Spleen (tissue), 11 donors: ENCODE data around the gene RAB4A. TPM values are rescaled to one million over a fixed set of nuclear protein-coding genes. Genes with fewer than 3 reads are reported as not detected.

Experiments
- DNase-seq: peaks from one replicate; pipeline ENCODE4 v3.0.0-alpha.2; 2020
- H3K27ac ChIP-seq, 8 donors: fragments of 200-600 bp; sonication (generic) in 7 of 8; 1 replicate in 4 of 8; 2 replicates in 4 of 8; pipeline versions ENCODE4 v1.5.0 to v1.8.0; 2016 to 2021; ENCODE audit warnings: inconsistent platforms in 4 of 8, mild to moderate bottlenecking in 4 of 8, moderate library complexity in 1 of 8
- H3K27me3 ChIP-seq, 7 donors: fragments of 200-600 bp; sonication (generic) in 6 of 7; replicated peaks in 1 of 7; 1 replicate in 4 of 7; 2 replicates in 3 of 7; pipeline versions ENCODE4 v1.5.0 to v1.8.0; 2016 to 2021; ENCODE audit warnings: inconsistent platforms in 3 of 7, mild to moderate bottlenecking in 1 of 7
- H3K36me3 ChIP-seq, 6 donors: fragments of 200-600 bp; sonication (generic) in 5 of 6; 1 replicate in 4 of 6; 2 replicates in 2 of 6; pipeline versions ENCODE4 v1.5.0 to v1.8.0; 2016 to 2021; ENCODE audit warnings: inconsistent platforms in 2 of 6
- H3K4me1 ChIP-seq, 6 donors: fragments of 200-600 bp; sonication (generic) in 5 of 6; 1 replicate in 3 of 6; 2 replicates in 3 of 6; pipeline versions ENCODE4 v1.5.0 to v1.8.0; 2016 to 2021; ENCODE audit warnings: inconsistent platforms in 3 of 6
- H3K4me3 ChIP-seq, 8 donors: fragments of 200-600 bp; sonication (generic) in 7 of 8; 1 replicate in 4 of 8; 2 replicates in 4 of 8; pipeline versions ENCODE4 v1.5.0 to v1.8.0; 2016 to 2021; ENCODE audit warnings: inconsistent platforms in 4 of 8, mild to moderate bottlenecking in 4 of 8, moderate library complexity in 2 of 8
- H3K9me3 ChIP-seq, 8 donors: fragments of 200-600 bp; sonication (generic) in 7 of 8; 1 replicate in 4 of 8; 2 replicates in 4 of 8; pipeline versions ENCODE4 v1.5.0 to v1.8.0; 2016 to 2021; ENCODE audit warnings: inconsistent platforms in 4 of 8
- POLR2A ChIP-seq, 3 donors: fragments of 450-650 bp; IDR thresholded peaks; one replicate each; pipeline ENCODE4 v1.5.1; 2017; ENCODE audit warnings: antibody characterized with exemption in 3 of 3, mild to moderate bottlenecking in 1 of 3
- POLR2AphosphoS5 ChIP-seq, 3 donors: sonication (generic); formaldehyde crosslinking; IDR thresholded peaks; one replicate each; pipeline ENCODE4 v1.5.1; 2017; ENCODE audit warnings: antibody characterized with exemption in 3 of 3
- WGBS, 5 donors: extraction: QIAGEN DNeasy Blood & Tissue Kit in 3 of 5; methylation state at CpG; one replicate each; pipeline versions ENCODE4 v1.1.5 to v1.1.7; 2013 to 2018; 5-methylcytosine and 5-hydroxymethylcytosine counted together
- intact Hi-C: fragments of 100-400 bp; cut with DNase I; formaldehyde crosslinking; loops from one replicate; pipeline ENCODE4 v1.15.0; 2023; ENCODE audit warnings: low total_unique reads
- polyA plus RNA-seq, 3 donors: library from polyadenylated mRNA; stranded (reverse); fragments of 200-250 nt; gene quantifications; one replicate each; pipeline ENCODE4 v1.2.1, GENCODE V29; 2013
- total RNA-seq, 7 donors: library from RNA; depleted of rRNA in 3 of 7; stranded (reverse); fragments of >200 nt in 3 of 7; fragmentation: NEBNext Ultra II Directional in 4 of 7; extraction: Animal tissue kit (Norgen Biotek cat#: 25700) in 4 of 7; gene quantifications; one replicate each; pipeline versions ENCODE4 v1.1.0 to v1.2.1, GENCODE V29; 2016 to 2021
- TF ChIP-seq, protein P1 (sequence below), 11 experiments: fragments of 200-600 bp in 7 of 11; fragments of 450-650 bp in 4 of 11; sonication (generic) in 4 of 11; IDR thresholded peaks in 8 of 11; conservative IDR thresholded peaks in 3 of 11; 1 replicate in 7 of 11; 2 replicates in 4 of 11; pipeline versions ENCODE4 v1.4.0 to v1.8.0; 2016 to 2021; ENCODE audit warnings: antibody characterized with exemption in 11 of 11, inconsistent platforms in 4 of 11, mild to moderate bottlenecking in 1 of 11
- donor health status: healthy with polysubstance abuse.
- donor health status: DM: no; HTN: no; CAD: no; lungs with moderate emphysema.
- donor health status: DM: no; HTN: no; CAD: no.
- donor health status: Bipolar disorder and iron deficiency.
- donor health status: healthy.
- donor health status: DM: no; HTN: no; CAD: no.
- donor health status: DM: yes; HTN: yes; CAD: no.

Gene RAB4A
- total and polyA plus RNA-seq, 10 donors = 19.7 to 49.8 (median 27.0) TPM

DNA sequence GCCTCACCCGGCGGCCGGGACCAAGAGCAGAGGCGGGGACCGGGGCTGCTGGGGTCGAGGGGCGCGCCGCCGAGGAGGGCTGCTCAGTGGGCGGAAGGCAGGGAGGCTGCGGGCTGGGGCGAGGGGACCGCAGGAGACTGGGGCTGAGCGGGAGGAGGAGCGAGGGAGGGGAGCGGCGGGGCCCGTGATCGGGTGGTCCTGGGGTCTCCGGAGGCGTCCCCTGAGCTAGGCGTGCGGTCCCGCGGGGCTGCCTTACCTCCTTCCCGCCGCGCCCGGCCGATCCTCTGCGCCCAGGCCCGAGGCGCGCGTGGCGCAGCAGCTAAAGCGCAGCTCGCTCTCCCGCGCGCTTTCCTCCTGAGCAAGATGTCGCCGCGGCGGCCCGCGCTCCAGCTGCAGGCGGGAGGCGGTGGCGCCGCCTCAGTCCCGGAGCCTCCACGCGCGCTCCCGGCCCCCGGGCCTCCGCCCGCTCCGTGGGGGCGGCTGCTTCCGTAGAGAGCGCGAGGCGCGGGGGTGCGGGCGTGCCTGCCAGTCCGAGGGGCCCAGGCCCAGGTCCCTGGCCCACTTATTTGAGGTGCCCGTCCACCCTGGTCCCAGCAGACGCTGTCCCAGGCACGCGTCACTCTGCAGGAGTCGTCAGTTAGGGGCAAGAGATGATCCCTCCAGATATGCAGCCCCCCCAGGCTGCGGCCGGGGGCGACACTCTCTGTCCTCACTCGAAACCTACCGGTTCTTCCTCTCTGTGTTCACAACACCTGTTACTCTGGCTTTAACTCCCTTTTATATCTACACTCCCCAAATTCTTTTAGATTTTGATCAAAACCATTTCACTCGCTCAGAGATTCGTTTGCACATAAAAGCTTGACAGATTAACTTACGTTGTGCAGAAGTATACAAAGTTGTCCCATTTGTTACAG, 72.0 kb downstream of the RAB4A start, which contains the start of gene CCSAP:
Gene CCSAP, minus strand, starts transcription at position 392 of the 914 bp plus-strand sequence. CDS start 582 bp downstream, outside the sequence.
- 0 to 1% (median 1%) methylated on average over 13 to 83 of the region's 83 CpGs for WGBS, 5 donors
- TF ChIP-seq, protein P1, sequence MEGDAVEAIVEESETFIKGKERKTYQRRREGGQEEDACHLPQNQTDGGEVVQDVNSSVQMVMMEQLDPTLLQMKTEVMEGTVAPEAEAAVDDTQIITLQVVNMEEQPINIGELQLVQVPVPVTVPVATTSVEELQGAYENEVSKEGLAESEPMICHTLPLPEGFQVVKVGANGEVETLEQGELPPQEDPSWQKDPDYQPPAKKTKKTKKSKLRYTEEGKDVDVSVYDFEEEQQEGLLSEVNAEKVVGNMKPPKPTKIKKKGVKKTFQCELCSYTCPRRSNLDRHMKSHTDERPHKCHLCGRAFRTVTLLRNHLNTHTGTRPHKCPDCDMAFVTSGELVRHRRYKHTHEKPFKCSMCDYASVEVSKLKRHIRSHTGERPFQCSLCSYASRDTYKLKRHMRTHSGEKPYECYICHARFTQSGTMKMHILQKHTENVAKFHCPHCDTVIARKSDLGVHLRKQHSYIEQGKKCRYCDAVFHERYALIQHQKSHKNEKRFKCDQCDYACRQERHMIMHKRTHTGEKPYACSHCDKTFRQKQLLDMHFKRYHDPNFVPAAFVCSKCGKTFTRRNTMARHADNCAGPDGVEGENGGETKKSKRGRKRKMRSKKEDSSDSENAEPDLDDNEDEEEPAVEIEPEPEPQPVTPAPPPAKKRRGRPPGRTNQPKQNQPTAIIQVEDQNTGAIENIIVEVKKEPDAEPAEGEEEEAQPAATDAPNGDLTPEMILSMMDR (IDR thresholded peaks at IDR 0.05 in 8 of 11, conservative IDR thresholded peaks at IDR 0.05 in 3 of 11) = no peak
- TF ChIP-seq POLR2AphosphoS5 (IDR thresholded peaks at IDR 0.05) (peak; percentile 79 to 87 (median 82)), POLR2A (IDR thresholded peaks at IDR 0.05) (peak in 1 of 3 donors; percentile 30)
- intact Hi-C loops = no loop called here
- peak; percentile 93 for DNase-seq
- H3K27me3 ChIP-seq = peaks cover 0 to 28% (median 0%) of the 10 kb centered on the region in 7 donors
- peaks cover 9 to 57% (median 38%) of the 10 kb centered on the region in 6 donors for H3K4me1 ChIP-seq
- H3K36me3 ChIP-seq = no peaks in the 10 kb centered on the region
- peak within 1 kb of the TSS; percentile 86 to 98 (median 94) for H3K4me3 ChIP-seq
- peak within 1 kb of the TSS; percentile 84 to 97 (median 92) for H3K27ac ChIP-seq
- no peaks in the 10 kb centered on the region for H3K9me3 ChIP-seq

DNA sequence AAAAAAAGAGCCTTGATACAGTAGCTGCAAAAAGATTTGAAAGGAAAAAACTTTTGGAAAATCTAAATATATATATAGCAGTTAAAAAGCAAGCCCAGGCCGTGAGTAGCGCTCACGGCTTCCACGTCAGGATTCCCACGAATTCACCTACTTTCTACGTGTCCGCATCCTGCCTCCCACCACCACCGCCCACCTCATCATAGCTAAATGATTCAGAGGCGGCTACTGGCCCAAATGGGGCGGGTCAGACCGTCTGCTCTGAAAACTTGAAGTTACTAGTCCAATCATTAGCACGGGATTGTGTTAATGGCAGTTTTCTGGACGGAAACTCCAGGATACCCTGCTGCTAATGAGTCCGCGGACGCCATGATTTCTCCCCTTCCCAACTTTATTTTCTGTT, 73.2 kb downstream of the RAB4A start:
- Histone ChIP-seq H3K4me1 (peaks cover 9 to 45% (median 35%) of the 10 kb centered on the region in 6 donors), H3K36me3 (no peaks in the 10 kb centered on the region), H3K9me3 (no peaks in the 10 kb centered on the region), H3K27ac (no peak overlapping the region), H3K27me3 (peaks cover 0 to 33% (median 0%) of the 10 kb centered on the region in 7 donors), H3K4me3 (peak overlapping the region in 3 of 8 donors; percentile 88 to 98 (median 95))
- WGBS, 5 donors = 79 to 86% (median 83%) methylated on average over 16 of the region's 16 CpGs
- intact Hi-C loops = no loop called here
- no peak for DNase-seq
- no peak for TF ChIP-seq POLR2AphosphoS5 (IDR thresholded peaks at IDR 0.05)
- TF ChIP-seq, protein P1 (IDR thresholded peaks at IDR 0.05 in 8 of 11, conservative IDR thresholded peaks at IDR 0.05 in 3 of 11) = no peak
- no peak for TF ChIP-seq POLR2A (IDR thresholded peaks at IDR 0.05)

DNA sequence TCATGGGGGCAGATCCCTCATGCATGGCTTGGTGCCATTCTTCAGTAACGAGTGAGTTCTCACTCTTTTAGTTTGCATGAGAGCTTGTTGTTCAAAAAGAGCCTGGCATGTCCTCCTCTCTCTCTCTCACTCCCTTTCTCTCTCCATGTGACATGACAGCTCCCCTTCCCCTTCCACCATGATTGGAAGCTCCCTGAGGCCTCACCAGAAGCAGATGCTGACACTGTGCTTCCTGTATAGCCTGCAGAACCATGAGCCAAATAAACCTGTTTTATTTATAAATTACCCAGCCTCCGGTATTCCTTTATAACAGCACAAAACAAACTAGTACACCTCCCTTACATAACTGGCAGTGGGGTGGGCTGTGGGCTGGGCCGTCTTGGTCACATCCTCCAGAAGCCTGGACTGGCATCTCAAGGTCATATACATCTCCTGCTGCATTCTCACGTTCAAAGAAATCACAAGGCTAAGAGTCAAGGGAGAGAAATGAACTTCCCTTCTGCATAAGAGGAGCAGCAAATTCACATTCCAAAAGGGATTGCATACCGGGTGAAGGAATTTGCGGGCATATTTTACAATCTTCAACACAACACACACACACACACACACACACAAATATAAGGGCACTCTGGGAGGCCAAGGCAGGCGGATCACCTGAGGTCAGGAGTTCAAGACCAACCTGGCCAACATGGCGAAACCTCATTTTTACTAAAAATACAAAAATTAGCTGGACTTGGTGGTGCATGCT, 74.2 kb downstream of the RAB4A start:
- Histone ChIP-seq H3K27ac (no peak overlapping the region), H3K4me3 (no peak overlapping the region), H3K4me1 (peaks cover 9 to 35% (median 27%) of the 10 kb centered on the region in 6 donors), H3K36me3 (no peaks in the 10 kb centered on the region), H3K9me3 (no peaks in the 10 kb centered on the region), H3K27me3 (peaks cover 0 to 43% (median 0%) of the 10 kb centered on the region in 7 donors)
- no peak for DNase-seq
- TF ChIP-seq, protein P1 (IDR thresholded peaks at IDR 0.05 in 8 of 11, conservative IDR thresholded peaks at IDR 0.05 in 3 of 11) = no peak
- TF ChIP-seq POLR2AphosphoS5 (IDR thresholded peaks at IDR 0.05) (no peak), POLR2A (IDR thresholded peaks at IDR 0.05) (no peak)
- intact Hi-C loops = no loop called here
- WGBS, 5 donors = 82 to 91% (median 84%) methylated on average over 8 of the region's 8 CpGs
